Measurements from ENCODE around the gene RTEL1.
"Not testable (repeated sequence)": the region's sequence is repeated elsewhere in the genome, so short reads cannot be mapped to it uniquely, and the experiment has no call there.

Gene RTEL1

GRCh38 chr20:63659370-63659769 is 1.3 kb downstream of the RTEL1 start:
- no peak for DNase-seq (ENCODE audit: low read depth, low spot score)
- TF ChIP-seq CTCF (IDR thresholded peaks at IDR 0.05; ENCODE audit: low read depth, low read length): no peak
- peak overlapping the region; percentile 76 for H3K4me3 ChIP-seq (ENCODE audit: low read depth, low read length)
- in situ Hi-C loops (cut with HindIII; ENCODE audit: low sequenced_read_pairs): no loop called here

- H3K4me3 ChIP-seq (ENCODE audit: low read depth, low read length); DNase-seq (ENCODE audit: low read depth, low spot score); in situ Hi-C loops (cut with HindIII; ENCODE audit: low sequenced_read_pairs): not testable (repeated sequence)
Observed at GRCh38 chr20:63660174-63660573, 2.1 kb downstream of the RTEL1 start.

- no peak for DNase-seq (ENCODE audit: low read depth, low spot score)
- TF ChIP-seq CTCF (IDR thresholded peaks at IDR 0.05; ENCODE audit: low read depth, low read length): no peak
- no peak overlapping the region for H3K4me3 ChIP-seq (ENCODE audit: low read depth, low read length)
- in situ Hi-C loops (cut with HindIII; ENCODE audit: low sequenced_read_pairs): no loop called here
Observed at GRCh38 chr20:63660622-63661021, 2.5 kb downstream of the RTEL1 start.

GRCh38 chr20:63661108-63661507 is 3.0 kb downstream of the RTEL1 start:
- in situ Hi-C loops (cut with HindIII; ENCODE audit: low sequenced_read_pairs): no loop called here
- no peak for TF ChIP-seq CTCF (IDR thresholded peaks at IDR 0.05; ENCODE audit: low read depth, low read length)
- H3K4me3 ChIP-seq (ENCODE audit: low read depth, low read length): no peak overlapping the region
- DNase-seq (ENCODE audit: low read depth, low spot score): no peak

- in situ Hi-C loops (cut with HindIII; ENCODE audit: low sequenced_read_pairs): no loop called here
- no peak overlapping the region for H3K4me3 ChIP-seq (ENCODE audit: low read depth, low read length)
- DNase-seq (ENCODE audit: low read depth, low spot score): no peak
Observed at GRCh38 chr20:63661959-63662812, 4.1 kb downstream of the RTEL1 start.

GRCh38 chr20:63662813-63663189 is 4.7 kb downstream of the RTEL1 start:
- H3K4me3 ChIP-seq (ENCODE audit: low read depth, low read length): no peak overlapping the region
- in situ Hi-C loops (cut with HindIII; ENCODE audit: low sequenced_read_pairs): no loop called here
- no peak for TF ChIP-seq CTCF (IDR thresholded peaks at IDR 0.05; ENCODE audit: low read depth, low read length)

More at GRCh38 chr20:63661959-63662812, 4.1 kb downstream of the RTEL1 start:
- TF ChIP-seq CTCF (IDR thresholded peaks at IDR 0.05; ENCODE audit: low read depth, low read length): no peak

GRCh38 chr20:63663332-63664066 is 5.4 kb downstream of the RTEL1 start:
- H3K4me3 ChIP-seq (ENCODE audit: low read depth, low read length): no peak overlapping the region
- in situ Hi-C loops (cut with HindIII; ENCODE audit: low sequenced_read_pairs): no loop called here
- TF ChIP-seq CTCF (IDR thresholded peaks at IDR 0.05; ENCODE audit: low read depth, low read length): no peak
- DNase-seq (ENCODE audit: low read depth, low spot score): no peak

More at GRCh38 chr20:63662813-63663189, 4.7 kb downstream of the RTEL1 start:
- no peak for DNase-seq (ENCODE audit: low read depth, low spot score)
